Stomach (tissue), 9 donors: ENCODE measurements around the gene IGFL3. TPM values are rescaled to one million over a fixed set of nuclear protein-coding genes. Genes with fewer than 3 reads are reported as not detected.

Experiments
- DNase-seq, 2 donors: peaks; one replicate each; pipeline versions ENCODE4 v3.0.0 to v3.0.0-alpha.2; 2013 to 2019
- H3K27ac ChIP-seq, 5 donors: fragments of 200-600 bp in 4 of 5; sonication (generic) in 4 of 5; one replicate each; pipeline ENCODE4 v1.5.1; 2013 to 2019; ENCODE audit warnings: mild to moderate bottlenecking in 1 of 5, moderate library complexity in 1 of 5
- H3K27me3 ChIP-seq, 3 donors: fragments of 200-600 bp; sonication (generic); one replicate each; pipeline ENCODE4 v1.5.1; 2017 to 2019; ENCODE audit warnings: mixed run types in 1 of 3
- H3K36me3 ChIP-seq, 4 donors: fragments of 200-600 bp; sonication (generic); 1 replicate in 3 of 4; 2 replicates in 1 of 4; pipeline ENCODE4 v1.5.1; 2016 to 2019
- H3K4me1 ChIP-seq, 4 donors: fragments of 200-600 bp; sonication (generic); one replicate each; pipeline ENCODE4 v1.5.1; 2016 to 2019
- H3K4me3 ChIP-seq, 4 donors: fragments of 200-600 bp; sonication (generic) in 3 of 4; one replicate each; pipeline ENCODE4 v1.5.1; 2016 to 2019; ENCODE audit warnings: mild to moderate bottlenecking in 1 of 4
- H3K9me3 ChIP-seq, 4 donors: fragments of 200-600 bp; sonication (generic); one replicate each; pipeline ENCODE4 v1.5.1; 2016 to 2019
- CTCF ChIP-seq, 7 experiments: fragments of 450-650 bp in 4 of 7; fragments of 200-600 bp in 3 of 7; sonication (generic) in 3 of 7; IDR thresholded peaks; one replicate each; pipeline ENCODE4 v1.5.1; 2016 to 2019; ENCODE audit warnings: antibody characterized with exemption in 7 of 7, control low read depth in 2 of 7, mild to moderate bottlenecking in 1 of 7
- EP300 ChIP-seq: sonication (generic); formaldehyde crosslinking; IDR thresholded peaks from one replicate; pipeline ENCODE4 v1.6.1; 2017; ENCODE audit warnings: antibody characterized with exemption
- POLR2A ChIP-seq, 4 donors: fragments of 450-650 bp; IDR thresholded peaks; one replicate each; pipeline ENCODE4 v1.6.1; 2016; ENCODE audit warnings: antibody characterized with exemption in 4 of 4, control low read depth in 2 of 4, mild to moderate bottlenecking in 1 of 4, moderate library complexity in 1 of 4
- POLR2AphosphoS5 ChIP-seq, 3 donors: sonication (generic); formaldehyde crosslinking; IDR thresholded peaks; one replicate each; pipeline ENCODE4 v1.6.1; 2016; ENCODE audit warnings: antibody characterized with exemption in 3 of 3
- WGBS, 5 donors: extraction: QIAGEN DNeasy Blood & Tissue Kit in 3 of 5; methylation state at CpG; one replicate each; pipeline versions ENCODE4 v1.1.5 to v1.1.7; 2013 to 2018; 5-methylcytosine and 5-hydroxymethylcytosine counted together
- intact Hi-C: fragments of 100-400 bp; cut with DNase I; formaldehyde crosslinking; loops from one replicate; pipeline ENCODE4 v1.15.1; 2023; ENCODE audit warnings: low total_unique reads
- polyA plus RNA-seq, 3 donors: library from polyadenylated mRNA; stranded (reverse); fragments of 200-250 nt; gene quantifications; one replicate each; pipeline ENCODE4 v1.2.3, GENCODE V29; 2013
- total RNA-seq, 5 donors: library from RNA; depleted of rRNA; stranded (reverse); fragments of >200 nt; gene quantifications; one replicate each; pipeline versions ENCODE4 v1.1.0 to v1.2.3, GENCODE V29; 2014 to 2016
- donor health status: healthy with polysubstance abuse.
- donor health status: Bipolar disorder and iron deficiency.
- donor health status: healthy.

The IGFL3 gene
- total and polyA plus RNA-seq, 8 donors: not detected

- WGBS, 5 donors: 40 to 94% (median 74%) methylated on average over 1 of the region's 1 CpG
- intact Hi-C loops: no loop called here
- Histone ChIP-seq H3K4me1 (no peaks in the 10 kb centered on the region), H3K9me3 (no peaks in the 10 kb centered on the region), H3K4me3 (no peak overlapping the region), H3K27ac (no peak overlapping the region), H3K27me3 (no peaks in the 10 kb centered on the region), H3K36me3 (no peaks in the 10 kb centered on the region)
- no peak for DNase-seq
- TF ChIP-seq POLR2AphosphoS5 (IDR thresholded peaks at IDR 0.05): no peak
- TF ChIP-seq CTCF (IDR thresholded peaks at IDR 0.05): no peak
- no peak for TF ChIP-seq POLR2A (IDR thresholded peaks at IDR 0.05)
- TF ChIP-seq EP300: no peak
These were observed 16.9 kb upstream of the IGFL3 start for GRCh38 chr19:46141421-46141820.

- H3K4me3 ChIP-seq: no peak overlapping the region
- TF ChIP-seq POLR2AphosphoS5 (IDR thresholded peaks at IDR 0.05) (no peak), POLR2A (IDR thresholded peaks at IDR 0.05) (no peak), CTCF (IDR thresholded peaks at IDR 0.05) (no peak), EP300 (no peak)
- no peak for DNase-seq
- peaks cover 0 to 16% (median 12%) of the 10 kb centered on the region in 4 donors for H3K4me1 ChIP-seq
- intact Hi-C loops: no loop called here
- H3K27ac ChIP-seq: no peak overlapping the region
- H3K9me3 ChIP-seq: no peaks in the 10 kb centered on the region
- no peaks in the 10 kb centered on the region for H3K27me3 ChIP-seq
- H3K36me3 ChIP-seq: no peaks in the 10 kb centered on the region
- 76 to 84% (median 78%) methylated on average over 4 of the region's 4 CpGs for WGBS, 5 donors
These were observed 13.5 kb upstream of the IGFL3 start for GRCh38 chr19:46137915-46138473.

GRCh38 chr19:46134527-46134926, 10.0 kb upstream of the IGFL3 start:
- DNase-seq: no peak
- Histone ChIP-seq H3K27ac (no peak overlapping the region), H3K9me3 (no peaks in the 10 kb centered on the region), H3K27me3 (no peaks in the 10 kb centered on the region), H3K4me1 (peaks cover 0 to 19% (median 14%) of the 10 kb centered on the region in 4 donors), H3K4me3 (no peak overlapping the region), H3K36me3 (no peaks in the 10 kb centered on the region)
- intact Hi-C loops: no loop called here
- no peak for TF ChIP-seq EP300

GRCh38 chr19:46133777-46134241, 9.3 kb upstream of the IGFL3 start:
- H3K27ac ChIP-seq: peak overlapping the region in 3 of 5 donors; percentile 22 to 54 (median 36)
- no peak for TF ChIP-seq EP300
- TF ChIP-seq CTCF (IDR thresholded peaks at IDR 0.05): no peak
- no peak for TF ChIP-seq POLR2A (IDR thresholded peaks at IDR 0.05)
- no peak for TF ChIP-seq POLR2AphosphoS5 (IDR thresholded peaks at IDR 0.05)
- no peak for DNase-seq
- H3K27me3 ChIP-seq: no peaks in the 10 kb centered on the region
- peaks cover 0 to 19% (median 14%) of the 10 kb centered on the region in 4 donors for H3K4me1 ChIP-seq
- intact Hi-C loops: no loop called here
- H3K36me3 ChIP-seq: no peaks in the 10 kb centered on the region
- no peaks in the 10 kb centered on the region for H3K9me3 ChIP-seq
- 81 to 94% (median 89%) methylated on average over 1 of the region's 1 CpG for WGBS, 5 donors
- no peak overlapping the region for H3K4me3 ChIP-seq

GRCh38 chr19:46133101-46133627, 8.7 kb upstream of the IGFL3 start:
- peak in 1 of 3 donors; percentile 9 for TF ChIP-seq POLR2AphosphoS5 (IDR thresholded peaks at IDR 0.05)
- no peak for TF ChIP-seq CTCF (IDR thresholded peaks at IDR 0.05)
- Histone ChIP-seq H3K9me3 (no peaks in the 10 kb centered on the region), H3K4me3 (no peak overlapping the region), H3K27me3 (no peaks in the 10 kb centered on the region), H3K27ac (peak overlapping the region in 4 of 5 donors; percentile 36 to 59 (median 48)), H3K4me1 (peaks cover 0 to 19% (median 14%) of the 10 kb centered on the region in 4 donors), H3K36me3 (no peaks in the 10 kb centered on the region)
- peak in 1 of 2 donors; percentile 74 for DNase-seq
- WGBS, 5 donors: 30 to 37% (median 32%) methylated on average over 6 of the region's 6 CpGs
- intact Hi-C loops: no loop called here
